GM12864 (cell line): ENCODE data around the gene ACTL8.

Experiments
- DNase-seq: peaks from one replicate; pipeline ENCODE4 v3.0.0-alpha.2; 2011; ENCODE audit warnings: low read depth
- H3K4me3 ChIP-seq: 2 replicates; pipeline ENCODE4 v1.5.1; 2011; ENCODE audit warnings: mild to moderate bottlenecking, low read depth, low read length, control low read depth
- CTCF ChIP-seq: IDR thresholded peaks from 2 replicates; pipeline ENCODE4 v1.5.1; 2011; ENCODE audit warnings: low read depth, mild to moderate bottlenecking, moderate library complexity, low read length, control low read depth, inconsistent platforms; ENCODE audit errors: missing control alignments

Gene ACTL8

GRCh38 chr1:17713993-17714392, 41.1 kb upstream of the ACTL8 start:
- no peak for TF ChIP-seq CTCF
- no peak for DNase-seq
- no peak overlapping the region for H3K4me3 ChIP-seq

GRCh38 chr1:17717594-17718535, 37.3 kb upstream of the ACTL8 start:
- H3K4me3 ChIP-seq = no peak overlapping the region
- TF ChIP-seq CTCF = no peak
- DNase-seq = no peak

DNA sequence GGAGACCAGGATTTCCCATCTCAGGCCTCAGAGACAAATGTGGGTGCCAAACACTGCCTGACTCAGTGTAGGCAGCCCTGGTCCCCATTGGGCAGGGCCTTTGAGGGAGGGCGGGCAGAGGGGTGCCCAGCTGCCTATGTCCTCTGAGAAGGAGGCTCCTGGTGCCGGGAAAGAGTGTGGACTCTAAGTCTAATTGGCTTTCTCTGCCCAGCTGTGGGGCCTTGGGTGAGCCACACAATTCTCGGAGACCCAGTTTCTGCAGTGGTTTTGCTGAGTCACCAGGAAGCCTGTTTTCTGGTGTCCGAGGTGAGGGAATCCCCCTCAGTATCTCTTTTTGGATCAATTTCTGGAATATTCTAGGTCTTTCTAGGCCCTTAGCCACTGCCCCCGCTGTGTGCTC, 35.3 kb upstream of the ACTL8 start:
- TF ChIP-seq CTCF = no peak
- no peak for DNase-seq

DNA sequence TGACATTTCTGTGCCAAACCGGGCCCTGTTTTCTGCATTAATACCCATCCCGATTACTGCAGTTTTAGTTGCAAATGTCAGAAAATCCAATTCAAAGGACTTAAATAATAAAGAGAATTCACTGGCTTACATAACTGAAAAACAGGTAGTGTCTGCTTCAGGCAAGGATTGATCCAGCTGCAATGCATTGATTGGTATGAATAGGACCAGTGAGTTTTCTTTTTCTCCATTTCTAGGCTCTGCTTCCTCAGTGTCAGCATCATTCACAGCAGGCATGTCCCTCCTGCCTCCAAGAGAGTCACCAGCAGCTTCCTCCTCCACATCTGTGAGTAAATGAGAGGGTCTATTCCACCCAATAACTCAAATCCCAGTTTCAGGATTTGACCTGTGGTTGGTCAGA, 33.7 kb upstream of the ACTL8 start:
- H3K4me3 ChIP-seq = no peak overlapping the region
- DNase-seq = no peak
- no peak for TF ChIP-seq CTCF

More for the DNA sequence above, 35.3 kb upstream of the ACTL8 start:
- H3K4me3 ChIP-seq = no peak overlapping the region

DNA sequence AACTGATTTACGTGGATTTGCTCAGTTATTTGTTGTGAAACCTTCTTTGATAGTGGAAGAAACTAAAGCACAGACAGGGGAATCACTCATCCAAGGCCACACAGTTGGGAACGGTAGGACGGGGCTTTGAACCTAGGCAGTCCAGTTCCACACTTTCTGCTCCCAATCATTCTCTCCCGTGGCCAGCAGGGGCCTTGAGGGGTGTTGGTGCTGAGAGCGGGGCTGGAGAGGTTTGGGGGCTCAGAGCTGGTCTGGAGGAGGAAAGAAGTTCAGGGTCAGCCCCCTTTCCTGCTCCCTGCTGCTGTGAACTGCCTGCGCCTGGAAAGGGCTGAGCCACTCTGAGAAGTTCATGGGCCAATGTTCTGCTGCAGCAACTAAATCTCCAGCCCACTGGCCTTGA, 31.4 kb upstream of the ACTL8 start:
- peak; percentile 12 for TF ChIP-seq CTCF
- DNase-seq = no peak
- no peak overlapping the region for H3K4me3 ChIP-seq

DNA sequence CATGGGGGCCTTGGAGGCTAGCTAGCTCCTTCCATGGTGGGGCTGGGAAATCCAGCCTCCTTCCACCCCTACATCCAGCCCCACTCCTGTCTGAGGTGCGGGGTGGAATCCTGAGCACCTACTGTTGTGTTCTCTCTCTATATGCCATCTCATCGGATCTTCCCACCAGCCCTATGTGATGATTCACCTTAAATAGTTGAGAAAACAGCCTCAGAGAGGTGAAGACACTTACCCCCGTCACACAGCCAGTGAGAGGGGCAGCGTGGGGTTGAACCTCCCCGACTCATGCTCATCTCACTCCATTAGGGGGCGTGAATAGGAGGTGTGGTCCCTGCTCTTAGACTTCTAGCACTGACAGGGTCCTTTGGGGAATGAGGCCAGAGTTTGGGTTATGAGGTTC, 31.0 kb upstream of the ACTL8 start:
- DNase-seq = no peak
- H3K4me3 ChIP-seq = no peak overlapping the region
- no peak for TF ChIP-seq CTCF
